GM10266 (cell line): ENCODE measurements around the gene MYO1B.

Experiments
- DNase-seq: peaks from one replicate; pipeline ENCODE4 v3.0.0; 2012; ENCODE audit errors: extremely low spot score
- CTCF ChIP-seq: IDR thresholded peaks from 2 replicates; pipeline ENCODE4 v1.5.1; 2012; ENCODE audit warnings: mild to moderate bottlenecking, low read depth; ENCODE audit not compliant: control insufficient read depth, insufficient read depth; ENCODE audit errors: missing control alignments

The MYO1B gene

GRCh38 chr2:191276792-191277465 is 31.7 kb downstream of the MYO1B start:
- no peak for TF ChIP-seq CTCF
- no peak for DNase-seq

- no peak for TF ChIP-seq CTCF
Measured at GRCh38 chr2:191280290-191280689, 35.1 kb downstream of the MYO1B start.

GRCh38 chr2:191280834-191281756 is 35.9 kb downstream of the MYO1B start:
- DNase-seq, result no peak
- TF ChIP-seq CTCF, result no peak

More at GRCh38 chr2:191280290-191280689, 35.1 kb downstream of the MYO1B start:
- DNase-seq, result no peak

- TF ChIP-seq CTCF, result no peak
- DNase-seq, result no peak
Measured at GRCh38 chr2:191285252-191285651, 40.0 kb downstream of the MYO1B start.

- no peak for TF ChIP-seq CTCF
- DNase-seq, result no peak
Measured at GRCh38 chr2:191287820-191288219, 42.6 kb downstream of the MYO1B start.

GRCh38 chr2:191289049-191289448 is 43.8 kb downstream of the MYO1B start:
- no peak for TF ChIP-seq CTCF
- no peak for DNase-seq

- no peak for DNase-seq
- no peak for TF ChIP-seq CTCF
Measured at GRCh38 chr2:191291471-191291870, 46.3 kb downstream of the MYO1B start.
